Central memory CD4-positive, alpha-beta T cell (primary cell): ENCODE results near the gene SKAP1.
"Not testable (repeated sequence)": the region's sequence is repeated elsewhere in the genome, so short reads cannot be mapped to it uniquely, and the experiment has no call there.

Experiments
- DNase-seq: peaks from one replicate; pipeline ENCODE4 v3.0.0; 2022
- total RNA-seq, 3 experiments: gene quantifications; one replicate each; lab custom pipeline; 2026; lab: John Stamatoyannopoulos, UW

The SKAP1 gene
- 34.4 to 86.8 (median 54.6) reads per million in 3 experiments for total RNA-seq

GRCh38 chr17:48429638-48430586 lies at the start of gene SKAP1:
TSS of gene SKAP1 (minus strand) at chr17:48430214.
- peak; percentile 75 for DNase-seq

- DNase-seq: no peak
Observed at GRCh38 chr17:48479014-48479402, 49.0 kb upstream of the SKAP1 start.

GRCh38 chr17:48478224-48479013 lies 48.4 kb upstream of the SKAP1 start:
- DNase-seq: no peak

- no peak for DNase-seq
Observed at GRCh38 chr17:48477221-48477620, 47.2 kb upstream of the SKAP1 start.

- DNase-seq: no peak
Observed at GRCh38 chr17:48472411-48473281, 42.6 kb upstream of the SKAP1 start.

GRCh38 chr17:48471817-48472410 lies 41.9 kb upstream of the SKAP1 start:
- DNase-seq: no peak

- no peak for DNase-seq
Observed at GRCh38 chr17:48470388-48471034, 40.5 kb upstream of the SKAP1 start.

GRCh38 chr17:48469227-48469626 lies 39.2 kb upstream of the SKAP1 start:
- DNase-seq: no peak

GRCh38 chr17:48468299-48468698 lies 38.3 kb upstream of the SKAP1 start:
- no peak for DNase-seq

- DNase-seq: no peak
Observed at GRCh38 chr17:48465884-48466283, 35.9 kb upstream of the SKAP1 start.

GRCh38 chr17:48463526-48463925 lies 33.5 kb upstream of the SKAP1 start:
- DNase-seq: no peak

- no peak for DNase-seq
Observed at GRCh38 chr17:48462946-48463345, 32.9 kb upstream of the SKAP1 start.

GRCh38 chr17:48460052-48460451 lies 30.0 kb upstream of the SKAP1 start:
- DNase-seq: no peak

GRCh38 chr17:48459070-48459844 lies 29.2 kb upstream of the SKAP1 start:
- DNase-seq: no peak

GRCh38 chr17:48457080-48457836 lies 27.2 kb upstream of the SKAP1 start:
- peak; percentile 75 for DNase-seq

- no peak for DNase-seq
Observed at GRCh38 chr17:48456589-48456988, 26.6 kb upstream of the SKAP1 start.

- no peak for DNase-seq
Observed at GRCh38 chr17:48455791-48456190, 25.8 kb upstream of the SKAP1 start.

GRCh38 chr17:48453447-48453846 lies 23.4 kb upstream of the SKAP1 start:
- DNase-seq: peak; percentile 77

- DNase-seq: no peak
Observed at GRCh38 chr17:48451489-48451888, 21.5 kb upstream of the SKAP1 start.

GRCh38 chr17:48449335-48449734 lies 19.3 kb upstream of the SKAP1 start:
- DNase-seq: not testable (repeated sequence)
